SH-SY5Y (cell line): ENCODE data around the gene PLD4.

Experiments used
- GATA2 ChIP-seq: IDR thresholded peaks from 2 replicates; pipeline ENCODE4 v1.6.1; 2011; ENCODE audit warnings: mild to moderate bottlenecking, low read depth, low read length
- GATA3 ChIP-seq: IDR thresholded peaks from 2 replicates; pipeline ENCODE4 v1.6.1; 2011; ENCODE audit warnings: low read depth, mild to moderate bottlenecking, low read length, moderate library complexity

DNA sequence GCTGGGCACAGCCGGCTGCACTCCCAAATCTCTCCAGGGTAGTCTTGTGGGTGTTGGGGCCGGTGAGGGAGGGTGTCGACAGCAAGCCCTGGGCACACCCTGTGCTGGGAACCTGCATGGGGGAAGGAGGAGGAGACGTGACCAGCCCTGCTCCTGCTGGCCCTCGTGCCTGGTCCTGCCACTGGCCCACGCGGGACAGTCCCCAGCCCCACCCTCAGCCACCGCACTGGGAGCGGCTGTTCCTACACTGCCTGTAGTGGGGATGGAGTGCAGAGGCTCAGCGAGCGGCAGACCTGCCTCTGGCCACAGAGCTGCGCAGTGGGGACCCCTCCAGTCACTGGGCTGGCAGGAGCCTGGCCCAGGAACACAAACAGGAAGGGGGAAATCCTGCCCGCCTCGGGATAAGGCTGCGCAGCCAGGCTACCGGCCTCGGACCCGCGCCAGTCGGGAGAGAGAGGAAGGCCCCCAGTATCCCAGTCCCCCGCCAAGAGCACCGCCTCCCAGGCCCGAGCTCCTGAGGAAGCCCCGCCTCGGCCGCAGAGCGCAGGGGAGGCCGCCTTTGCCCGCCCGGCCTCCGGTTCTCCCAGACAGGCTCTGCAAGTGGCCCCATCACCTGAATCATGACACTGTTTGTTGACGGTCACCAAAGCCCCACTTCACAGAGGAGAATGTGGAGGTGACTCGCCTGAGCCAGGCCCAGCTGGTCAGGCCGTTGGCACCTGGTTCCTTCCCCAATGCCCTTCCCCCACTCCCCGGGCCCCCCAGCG is 42.9 kb downstream of the PLD4 start:
- TF ChIP-seq GATA2 (no peak), GATA3 (no peak)
